ENCODE measurements around the gene PCSK6.
"Not testable (repeated sequence)": the region's sequence is repeated elsewhere in the genome, so short reads cannot be mapped to it uniquely, and the experiment has no call there.

The PCSK6 gene

DNA sequence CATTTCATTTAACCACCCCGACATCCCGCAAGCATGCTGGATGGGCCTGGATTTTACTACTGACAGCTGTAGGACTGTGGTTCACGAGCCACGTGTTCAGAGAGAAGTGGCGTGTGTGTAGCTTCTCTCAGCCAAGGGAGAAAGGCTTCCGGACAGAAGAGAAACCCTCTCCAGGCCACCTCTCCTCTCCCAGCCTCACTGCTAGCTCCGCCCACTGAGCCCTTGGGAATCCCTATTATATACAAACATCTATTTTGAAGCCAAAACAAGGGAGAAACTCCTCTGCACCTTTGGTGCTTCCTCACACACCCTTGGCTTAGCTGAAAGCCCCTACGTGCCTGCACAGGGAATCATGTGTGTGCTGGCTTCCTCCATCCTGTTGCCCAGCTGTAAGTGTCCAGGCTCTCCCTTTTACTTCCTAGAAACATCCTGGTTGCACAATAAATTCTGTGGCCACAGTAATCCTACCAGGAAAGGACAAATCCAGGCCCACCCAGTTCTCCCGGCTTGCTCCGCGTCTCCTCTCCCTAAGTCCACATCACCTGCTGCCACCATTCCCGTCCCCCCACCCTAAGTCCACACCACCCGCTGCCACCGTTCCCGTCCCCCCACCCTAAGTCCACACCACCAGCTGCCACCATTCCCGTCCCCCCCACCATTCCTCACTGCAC lies 30.5 kb downstream of the PCSK6 start:
- DNase-seq = no peak

DNA sequence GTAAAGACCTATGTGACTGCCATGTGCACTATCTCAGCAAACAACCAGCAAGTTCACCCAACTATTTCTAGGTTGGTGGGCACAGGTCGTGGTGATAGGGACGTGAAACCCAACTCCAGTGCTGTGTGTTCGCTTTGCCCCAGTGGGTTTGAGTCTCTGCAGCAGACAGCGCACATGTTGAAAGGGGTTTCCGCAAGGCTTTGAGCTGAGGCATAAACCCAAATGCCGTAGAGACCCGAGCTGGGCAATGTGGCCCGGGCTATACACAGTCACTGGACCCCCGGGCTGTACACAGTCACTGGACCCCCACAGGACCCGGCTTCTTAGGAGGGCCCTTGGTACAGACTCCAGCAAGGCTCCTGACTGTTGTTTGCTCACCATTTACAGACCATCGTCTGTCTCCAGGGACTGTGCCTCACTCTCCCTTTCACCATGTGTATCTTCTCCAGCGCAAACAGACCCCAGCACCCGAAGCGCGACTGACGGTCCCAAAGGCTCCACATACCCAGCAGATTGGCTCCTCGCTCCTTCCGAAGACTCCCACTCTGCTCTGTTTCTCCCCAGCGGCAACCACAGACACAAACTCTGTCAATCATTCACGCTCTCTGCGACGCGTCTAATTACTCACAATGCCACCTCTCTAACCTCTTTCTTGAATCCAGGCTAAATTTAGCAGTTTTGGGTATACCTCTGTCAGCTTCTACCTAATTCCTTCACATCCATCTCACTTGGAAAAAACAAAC lies 31.2 kb downstream of the PCSK6 start:
- no peak for DNase-seq

DNA sequence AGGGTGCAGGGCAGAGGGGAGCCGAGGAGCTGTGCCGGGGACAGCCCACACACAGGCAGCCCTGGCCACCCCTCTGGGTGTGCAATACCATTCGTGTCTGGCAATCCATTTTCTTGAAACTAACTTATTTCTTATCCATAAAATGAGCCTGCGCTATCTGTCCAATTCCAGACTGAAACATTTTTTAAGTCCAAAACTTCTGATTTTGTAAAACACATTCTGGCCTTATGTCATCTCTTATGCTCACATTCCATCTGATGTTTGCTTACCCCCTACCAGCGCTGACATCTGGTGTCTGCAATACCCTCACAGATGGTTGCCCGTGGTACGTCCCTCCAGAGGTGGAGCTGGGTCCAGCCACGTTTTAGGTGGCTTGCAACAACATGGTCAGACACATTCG lies 31.8 kb downstream of the PCSK6 start:
- no peak for DNase-seq

DNA sequence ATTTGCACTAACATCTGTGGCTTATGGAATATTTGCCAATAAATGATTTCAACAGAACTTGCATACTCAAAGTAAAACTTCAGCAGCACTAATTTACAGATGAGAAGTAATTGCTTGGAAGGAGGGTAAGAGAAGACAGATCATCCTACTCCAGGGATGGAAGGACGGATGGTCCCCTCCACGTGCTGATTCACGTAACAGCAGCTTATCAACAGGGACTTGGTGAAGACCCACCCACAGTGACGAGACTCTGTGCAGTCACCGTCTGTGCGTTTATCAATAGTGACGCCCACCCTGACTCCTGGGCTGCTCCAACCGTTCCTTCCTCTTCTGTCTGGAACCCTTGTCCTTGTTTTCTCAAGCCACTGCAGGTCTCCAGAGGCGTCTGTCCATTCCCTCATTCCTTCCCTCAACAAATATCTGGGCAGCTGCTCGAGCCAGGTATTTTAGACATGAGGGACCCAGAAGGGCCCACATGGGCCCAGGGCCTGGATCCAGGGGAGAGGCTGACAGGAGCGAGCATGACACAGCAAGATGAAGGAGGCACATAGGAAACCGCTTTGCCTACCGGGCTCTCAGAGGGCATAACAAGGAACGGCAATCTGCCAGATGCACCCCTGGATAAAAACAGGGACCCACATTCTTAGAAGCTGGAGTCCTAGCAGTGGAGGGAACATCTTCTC lies 33.3 kb downstream of the PCSK6 start:
- DNase-seq = no peak

DNA sequence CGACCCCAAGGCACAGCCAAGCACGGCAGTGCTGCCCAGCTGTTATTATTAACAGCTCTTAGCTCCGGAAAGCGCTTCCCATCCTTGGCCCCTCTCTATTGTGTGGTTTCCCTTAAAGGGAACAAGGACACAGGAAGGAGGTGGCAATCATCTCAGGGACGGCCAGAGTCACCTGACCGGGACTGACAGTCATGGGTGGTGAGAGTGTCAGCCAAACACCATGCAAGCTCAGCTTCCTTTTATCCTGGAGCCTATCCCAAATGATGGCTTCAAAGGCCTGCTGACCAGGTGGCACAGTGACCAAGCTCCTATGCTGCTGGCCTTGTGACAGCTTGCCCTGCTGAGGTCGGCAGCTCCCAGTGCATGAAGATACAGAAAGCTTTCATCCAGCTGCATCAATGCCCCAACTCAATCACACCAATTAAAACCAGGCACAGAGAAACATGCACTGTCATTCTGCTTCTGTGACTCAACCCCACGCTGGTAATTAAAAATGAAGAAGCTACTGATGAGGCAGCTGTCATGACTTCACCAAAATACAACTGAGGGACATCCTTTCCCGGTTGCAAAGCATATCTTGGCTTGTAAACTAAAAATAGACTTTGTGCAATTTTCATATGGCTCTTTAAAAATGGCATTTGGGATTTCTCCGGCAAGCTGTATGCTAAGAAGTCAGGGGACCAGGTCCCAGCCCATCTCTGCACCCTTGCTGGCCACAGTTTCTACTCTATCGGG lies 34.0 kb downstream of the PCSK6 start:
- DNase-seq = no peak

DNA sequence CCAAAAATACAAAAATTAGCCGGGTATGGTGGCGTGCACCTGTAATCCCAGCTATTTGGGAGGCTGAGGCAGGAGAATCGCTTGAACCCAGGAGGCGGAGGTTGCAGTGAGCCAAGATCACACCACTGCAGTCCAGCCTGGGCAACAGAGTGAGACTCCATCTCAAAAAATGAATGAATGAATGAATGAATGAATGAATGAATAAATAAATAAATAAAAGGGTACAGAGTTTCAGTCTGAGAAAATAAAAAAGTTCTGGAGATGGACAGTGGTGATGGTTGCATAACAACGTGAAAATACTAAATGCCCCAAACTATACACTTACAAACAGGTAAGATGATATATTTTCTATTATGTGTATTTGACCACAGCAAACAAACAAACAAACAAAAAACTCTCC lies 34.7 kb downstream of the PCSK6 start:
- not testable (repeated sequence) for DNase-seq

DNA sequence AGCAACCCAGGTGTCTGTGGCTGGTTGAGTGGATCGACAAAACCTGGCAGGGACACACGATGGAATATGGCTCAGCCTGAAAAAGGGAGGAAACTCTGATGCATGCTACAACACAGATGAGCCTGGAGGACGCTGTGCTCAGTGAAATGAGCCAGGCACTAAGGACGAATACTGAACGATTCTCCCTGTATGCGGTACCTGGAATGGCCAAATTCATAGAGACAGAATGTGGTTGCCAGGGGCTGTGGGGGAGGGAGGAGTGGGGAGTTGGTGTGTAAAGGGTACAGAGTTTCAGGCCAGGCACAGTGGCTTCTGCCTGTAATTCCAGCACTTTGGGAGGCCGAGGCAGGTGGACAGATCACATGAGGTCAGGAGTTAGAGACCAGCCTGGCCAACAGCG lies 35.1 kb downstream of the PCSK6 start:
- DNase-seq = no peak

DNA sequence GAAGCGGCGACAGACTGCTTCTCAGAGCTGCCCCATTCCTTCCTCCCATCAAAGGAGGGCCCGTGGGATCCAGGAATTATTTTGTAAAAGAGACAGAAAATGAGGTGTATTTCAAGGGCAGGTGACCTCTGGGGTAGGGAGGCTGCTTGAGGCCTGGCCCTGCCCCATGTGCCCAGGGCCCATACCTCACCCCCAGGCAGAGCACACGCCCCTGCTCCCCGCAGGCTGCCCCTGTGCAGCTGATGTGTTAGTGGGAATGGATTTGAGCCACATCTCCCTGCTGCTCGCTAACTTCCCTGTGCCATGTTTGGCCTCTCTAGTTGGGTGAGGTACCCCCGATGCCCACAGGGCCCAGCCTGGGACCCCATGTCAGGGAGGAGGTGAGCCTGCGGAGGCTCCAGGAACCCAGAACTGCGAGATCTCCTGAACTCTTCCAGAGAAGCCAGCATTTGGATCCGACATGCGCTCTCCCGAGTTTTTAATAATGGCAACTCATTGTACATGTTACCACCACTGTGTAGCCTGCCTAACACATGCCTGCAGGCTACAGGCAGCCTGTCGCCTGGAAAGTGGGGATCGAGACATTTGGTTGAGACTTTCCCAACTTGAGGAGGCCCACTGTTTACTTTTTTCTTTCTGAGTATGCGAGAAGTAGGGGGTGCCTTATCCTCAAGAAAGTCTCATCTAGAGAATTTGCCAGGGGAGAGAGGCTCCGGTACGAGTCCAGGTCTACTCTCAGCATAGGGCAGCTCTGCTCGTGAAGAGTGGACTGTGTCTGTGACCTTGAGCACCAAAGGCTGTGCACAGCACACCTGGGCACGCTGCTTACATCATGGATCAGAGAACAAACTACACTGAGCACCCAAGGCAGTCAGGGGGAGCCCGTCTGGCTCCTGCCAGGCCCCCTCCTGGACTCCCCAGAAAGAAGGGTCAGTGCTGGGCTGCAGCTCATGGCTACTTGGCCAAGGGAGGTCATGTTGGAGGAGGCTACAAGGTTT lies 36.1 kb downstream of the PCSK6 start:
- no peak for DNase-seq

DNA sequence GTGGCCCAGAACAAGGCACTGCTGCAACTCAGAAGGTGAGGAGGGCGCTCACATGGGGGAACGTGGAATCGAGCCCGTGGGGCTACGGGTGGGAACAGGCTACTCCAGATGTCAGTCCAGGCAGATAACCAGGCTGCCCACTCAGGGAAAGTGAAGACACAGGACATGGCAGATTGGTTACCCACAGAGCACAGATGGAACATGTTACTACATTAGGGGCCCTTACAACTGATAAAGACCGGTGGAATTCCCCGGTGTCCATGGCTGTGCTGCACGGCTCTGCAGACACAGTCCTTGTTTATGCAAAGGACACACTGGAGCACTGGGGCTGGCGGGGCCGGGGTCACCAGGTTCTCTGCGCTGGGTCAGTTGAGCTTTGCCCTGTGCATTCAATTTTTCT lies 36.9 kb downstream of the PCSK6 start:
- no peak for DNase-seq

DNA sequence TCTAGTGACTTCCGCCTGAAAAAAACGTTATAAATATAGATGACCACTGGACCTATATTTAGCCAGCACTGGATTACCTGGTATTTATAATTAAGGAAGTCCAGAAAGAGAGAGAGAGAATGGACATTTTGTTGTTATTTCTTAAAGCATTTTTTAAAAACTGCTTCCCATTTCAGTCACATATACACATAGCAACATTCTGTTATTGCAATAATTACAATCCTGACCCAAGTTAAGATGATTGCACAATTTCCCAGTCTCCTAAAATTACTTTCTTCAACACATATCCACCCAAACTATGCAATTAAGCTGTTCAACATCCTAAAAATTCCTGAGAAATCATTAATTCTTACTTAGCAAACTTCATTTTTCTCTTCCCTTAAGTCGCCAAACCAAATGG lies 37.7 kb downstream of the PCSK6 start:
- DNase-seq = no peak

DNA sequence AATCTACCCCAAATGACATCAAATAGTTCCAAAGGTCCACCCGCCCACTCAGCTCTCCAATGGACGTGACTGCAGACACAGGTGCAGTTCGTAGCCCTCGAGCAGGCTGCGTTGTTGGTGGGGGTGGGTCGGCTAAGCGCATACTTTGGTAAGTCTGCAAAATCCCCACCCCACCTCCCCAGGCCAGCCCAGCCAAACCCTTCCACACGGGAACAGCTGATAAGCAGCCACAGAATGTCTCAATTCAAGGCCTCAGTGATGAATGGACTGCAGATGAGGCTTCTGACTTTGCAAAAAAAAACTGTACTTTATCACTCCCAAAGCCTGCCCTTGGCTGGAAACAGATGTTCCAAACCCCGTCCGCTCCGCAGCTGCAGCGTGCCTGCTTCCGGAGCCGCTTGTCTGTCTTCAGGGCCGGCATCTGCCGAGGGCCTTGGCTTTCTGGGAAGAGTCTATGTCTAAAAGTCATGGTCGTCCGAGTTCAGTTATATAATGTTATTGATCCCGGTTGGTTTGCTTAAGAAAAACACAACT lies 38.2 kb downstream of the PCSK6 start:
- DNase-seq = no peak

DNA sequence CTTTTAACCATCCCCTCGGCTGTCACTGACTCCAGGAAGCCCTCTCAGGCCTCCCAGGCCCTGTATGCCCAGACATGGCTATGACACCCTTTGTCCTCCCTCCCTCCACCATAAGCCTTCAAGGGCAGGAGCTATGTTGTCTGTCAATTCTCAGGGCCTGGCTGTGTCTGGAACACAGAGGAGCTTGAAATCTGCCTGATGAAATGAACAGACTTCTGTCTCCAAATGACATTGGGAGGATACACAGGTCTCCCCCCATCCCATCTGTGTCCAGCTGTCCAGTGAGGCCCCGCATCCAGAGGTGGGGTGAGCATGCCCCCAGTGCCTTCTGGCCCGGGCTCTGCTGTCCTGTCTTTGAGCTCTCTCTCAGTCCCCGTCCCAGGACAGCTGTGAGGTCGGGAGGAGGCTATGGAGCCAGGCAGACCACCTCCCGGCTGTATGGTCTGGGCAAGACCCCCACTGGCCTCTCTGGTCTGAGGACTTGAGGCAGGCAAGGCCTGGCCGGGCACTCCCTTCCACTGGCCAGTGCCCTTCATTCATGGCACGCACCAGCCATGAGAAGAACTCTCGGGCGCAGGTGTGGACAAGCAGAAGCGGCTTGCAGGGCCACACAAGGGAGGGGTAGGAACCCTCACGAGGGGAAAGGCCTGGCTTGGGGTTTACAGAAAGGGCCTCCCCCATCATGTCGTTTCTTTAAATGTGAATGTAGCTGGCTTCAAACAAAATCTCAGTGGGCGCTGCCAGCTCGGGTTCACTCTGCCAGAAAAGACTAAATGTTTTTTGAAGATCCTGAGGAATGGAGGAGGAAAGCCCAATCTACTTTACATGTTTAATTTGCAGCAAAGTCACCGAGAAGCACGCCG lies 38.9 kb downstream of the PCSK6 start:
- no peak for DNase-seq

DNA sequence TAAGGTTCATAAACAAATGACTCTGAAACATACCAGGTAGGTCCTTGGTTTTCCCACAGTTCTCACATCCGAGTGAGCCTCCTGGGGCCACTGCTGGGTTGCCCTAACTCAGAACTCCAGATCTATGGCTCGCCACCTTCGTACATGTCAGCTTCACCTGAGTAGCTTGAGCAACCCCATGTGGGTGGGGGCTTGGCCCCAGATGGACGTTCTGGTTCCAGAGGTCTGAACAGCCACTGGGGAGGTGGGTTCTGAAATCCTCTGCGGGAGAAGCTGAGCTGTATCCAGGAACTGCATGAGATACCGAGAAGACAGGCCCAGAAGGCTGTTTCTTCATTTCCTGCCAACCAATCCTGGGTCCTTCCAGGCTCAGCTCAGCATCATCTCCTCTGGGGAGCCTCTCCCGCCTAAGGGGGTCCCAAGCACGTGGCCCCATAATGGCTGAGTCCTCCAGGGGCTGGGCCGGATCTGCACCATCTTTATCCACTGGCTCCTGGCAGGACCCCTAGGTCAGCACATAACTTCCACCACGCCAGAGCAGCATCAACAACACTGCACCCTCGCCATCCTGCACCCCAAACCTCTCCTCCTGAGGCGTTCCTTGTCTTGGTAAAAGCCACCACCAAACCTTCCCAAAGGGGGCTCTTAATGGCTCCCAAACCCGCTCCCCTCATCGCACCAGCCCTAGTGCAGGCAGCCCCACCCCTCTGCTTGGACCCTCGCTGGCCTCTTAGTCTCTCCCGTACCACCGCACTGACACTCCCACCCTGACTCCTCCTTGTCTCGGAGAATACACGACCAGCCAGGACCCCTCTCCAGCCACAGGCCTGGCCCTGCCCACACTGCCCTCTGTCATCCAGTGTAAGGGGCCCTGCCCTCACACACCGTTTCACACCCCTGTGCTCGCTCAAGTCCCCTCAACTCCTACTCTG lies 39.8 kb downstream of the PCSK6 start:
- DNase-seq = no peak

DNA sequence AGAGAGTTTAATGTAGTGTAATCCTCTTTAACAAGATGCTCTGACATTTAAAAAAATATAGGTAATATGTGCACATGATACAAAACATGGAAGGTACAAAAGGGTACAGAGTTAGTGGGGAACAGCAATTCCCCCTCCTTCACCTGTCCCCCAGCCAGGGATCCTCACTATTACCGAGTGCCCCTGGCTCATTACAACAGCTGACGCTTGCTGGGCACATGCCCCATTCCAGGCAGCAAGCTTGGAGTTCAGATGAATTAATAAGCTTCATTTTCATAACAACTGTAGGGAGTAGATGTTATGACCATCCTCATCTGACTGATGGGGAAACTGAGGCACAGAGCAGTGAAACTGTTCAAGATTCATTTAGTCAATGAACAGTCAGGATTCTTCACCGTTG lies 41.2 kb downstream of the PCSK6 start:
- DNase-seq = no peak

DNA sequence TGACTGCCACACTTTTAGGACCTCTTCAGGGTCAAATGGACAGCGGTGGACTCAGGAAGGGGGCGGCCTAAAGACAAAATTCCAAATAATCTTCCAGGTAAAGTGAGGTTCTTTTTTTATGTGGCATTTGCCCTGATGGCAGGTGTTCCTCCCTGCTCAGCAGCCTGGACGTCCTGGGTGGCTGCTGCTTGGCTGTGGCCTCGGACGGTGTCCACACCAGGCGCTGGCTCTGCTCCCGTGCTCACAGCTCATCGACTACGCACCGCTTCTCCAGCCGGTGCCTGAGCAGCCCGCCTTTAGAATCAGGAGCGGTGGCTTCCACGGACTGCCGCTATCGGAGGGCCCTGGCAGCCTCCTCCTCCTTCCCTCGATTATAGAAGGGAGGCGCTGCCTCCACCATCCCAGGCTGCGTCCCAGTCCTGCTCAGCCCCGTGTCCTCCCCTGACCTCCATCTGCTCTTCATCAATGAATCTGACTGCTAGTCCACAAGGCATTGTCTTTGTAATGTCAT lies 41.9 kb downstream of the PCSK6 start:
- DNase-seq = no peak

DNA sequence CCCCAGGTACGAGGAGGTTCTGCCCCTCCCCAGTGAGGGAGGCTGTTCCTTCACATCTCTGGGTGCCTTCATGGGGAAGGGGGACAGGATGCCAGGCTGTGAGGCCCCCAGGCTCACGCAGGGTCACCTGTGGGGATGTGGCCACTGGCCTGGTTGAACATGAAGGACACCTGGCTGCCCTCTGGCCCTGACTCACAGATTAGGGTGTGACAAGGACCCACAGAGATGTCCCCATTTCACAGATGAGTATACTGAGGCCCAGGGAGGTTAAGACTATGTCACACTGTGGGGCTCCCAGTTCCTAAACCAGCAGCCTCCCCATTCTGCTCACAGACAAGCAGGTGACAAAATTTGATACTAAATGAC lies 42.4 kb downstream of the PCSK6 start:
- no peak for DNase-seq

DNA sequence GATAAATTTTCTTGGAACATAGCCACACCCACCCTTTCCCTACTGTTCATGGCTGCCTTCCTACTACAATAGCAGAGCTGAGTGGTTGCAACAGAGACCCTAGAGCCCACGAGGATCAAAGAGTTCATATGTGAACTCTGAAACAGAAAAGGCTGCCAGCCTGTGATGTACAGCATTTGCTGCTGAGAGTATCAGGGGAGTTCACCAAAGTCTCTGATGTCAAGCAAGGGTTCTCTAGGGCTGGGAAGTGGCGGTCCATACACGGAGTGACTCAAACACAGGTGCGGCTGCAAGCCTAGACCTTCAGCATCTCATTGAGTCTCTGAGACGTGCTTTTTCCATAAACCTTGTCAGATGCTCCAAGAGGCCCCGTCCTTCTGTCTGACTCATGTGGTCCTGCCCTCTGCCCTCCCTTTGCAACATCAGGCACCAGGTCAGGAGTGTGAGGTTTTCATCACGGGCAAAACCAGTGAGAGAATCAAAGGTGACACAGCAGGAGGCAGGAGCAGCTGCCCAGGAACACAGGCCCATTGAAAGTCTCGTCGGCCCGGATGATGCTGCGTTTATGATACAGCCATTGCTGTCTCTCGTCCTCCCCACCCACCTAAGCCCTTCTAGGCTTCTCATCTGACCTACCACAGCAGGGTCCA lies 42.9 kb downstream of the PCSK6 start:
- no peak for DNase-seq

DNA sequence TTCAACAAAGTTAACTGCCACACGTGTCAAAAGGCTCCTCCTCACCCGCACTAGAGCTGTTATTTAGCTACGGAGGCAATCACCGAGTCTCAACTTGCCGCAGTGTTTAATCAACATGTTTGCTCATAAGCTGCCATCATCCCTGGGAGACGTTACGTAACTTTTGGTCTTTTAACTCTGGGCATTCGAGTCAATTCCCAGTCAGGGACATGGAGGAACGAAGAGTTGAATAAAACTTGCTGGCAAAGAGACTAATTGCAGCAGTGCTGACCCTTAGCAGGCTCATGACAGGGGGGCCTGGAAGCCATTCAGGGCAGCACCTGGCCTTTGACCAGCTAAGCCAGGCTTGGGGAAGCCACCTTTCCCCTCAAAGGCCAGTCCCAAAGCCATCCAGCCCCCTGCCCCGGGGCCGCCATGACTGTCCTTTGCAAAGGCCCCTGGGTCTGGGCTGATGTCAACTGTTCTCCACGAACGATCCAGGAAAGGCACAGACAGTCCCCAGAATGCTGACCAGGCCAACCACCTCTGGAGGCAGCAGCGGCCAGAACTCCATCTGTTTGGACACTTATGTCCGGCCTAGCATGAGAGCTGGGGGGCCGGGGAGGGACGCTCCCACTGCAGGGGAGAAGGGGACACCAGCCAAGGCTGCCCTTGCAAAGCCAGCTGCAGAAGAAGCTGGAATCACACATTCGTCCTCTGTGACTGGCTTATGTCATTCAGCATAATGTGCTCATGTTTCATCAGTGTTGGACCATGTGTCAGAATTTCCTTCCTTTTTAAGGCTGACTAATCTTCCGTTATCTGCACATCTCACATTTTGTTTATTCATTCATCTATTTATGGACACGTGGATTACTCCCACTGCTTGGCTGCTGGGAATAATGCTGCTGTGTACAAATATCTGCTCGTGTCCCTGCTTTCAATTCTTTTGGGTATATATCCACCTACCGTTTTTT lies 43.7 kb downstream of the PCSK6 start:
- no peak for DNase-seq

All from stimulated activated CD4-positive, alpha-beta T cell treated with anti-CD3 and anti-CD28 coated beads, Interleukin-2, amount 100 ng/mL, for 48 hours (primary cell).